Sigmoid colon (tissue), 7 donors: ENCODE measurements around the gene ALDH4A1. TPM values are rescaled to one million over a fixed set of nuclear protein-coding genes. Genes with fewer than 3 reads are reported as not detected.

Experiments used
- DNase-seq: peaks from one replicate; pipeline ENCODE4 v3.0.0-alpha.2; 2019
- H3K27ac ChIP-seq, 4 donors: fragments of 200-600 bp; sonication (generic); one replicate each; pipeline ENCODE4 v1.5.1; 2016 to 2019; ENCODE audit warnings: mild to moderate bottlenecking in 1 of 4
- H3K27me3 ChIP-seq, 3 donors: fragments of 200-600 bp; sonication (generic); one replicate each; pipeline ENCODE4 v1.5.1; 2019; ENCODE audit warnings: mild to moderate bottlenecking in 1 of 3
- H3K36me3 ChIP-seq, 4 donors: fragments of 200-600 bp; sonication (generic); one replicate each; pipeline ENCODE4 v1.5.1; 2016 to 2019
- H3K4me1 ChIP-seq, 4 donors: fragments of 200-600 bp; sonication (generic); one replicate each; pipeline ENCODE4 v1.5.1; 2017 to 2019
- H3K4me3 ChIP-seq, 4 donors: fragments of 200-600 bp; sonication (generic); one replicate each; pipeline ENCODE4 v1.5.1; 2017 to 2019; ENCODE audit warnings: mild to moderate bottlenecking in 2 of 4, moderate library complexity in 1 of 4
- H3K9me3 ChIP-seq, 4 donors: fragments of 200-600 bp in 3 of 4; sonication (generic) in 3 of 4; one replicate each; pipeline versions ENCODE4 v1.5.1 to v1.6.1; 2013 to 2019
- CTCF ChIP-seq, 4 experiments: fragments of 450-650 bp in 3 of 4; fragments of 200-600 bp in 1 of 4; IDR thresholded peaks; one replicate each; pipeline ENCODE4 v1.5.1; 2016 to 2019; ENCODE audit warnings: antibody characterized with exemption in 4 of 4, mild to moderate bottlenecking in 3 of 4, moderate library complexity in 2 of 4
- EP300 ChIP-seq, 4 donors: sonication (generic); formaldehyde crosslinking; IDR thresholded peaks; one replicate each; pipeline ENCODE4 v1.6.1; 2017; ENCODE audit warnings: antibody characterized with exemption in 4 of 4
- POLR2A ChIP-seq, 2 donors: fragments of 450-650 bp; IDR thresholded peaks; one replicate each; pipeline ENCODE4 v1.6.1; 2016; ENCODE audit warnings: antibody characterized with exemption in 2 of 2, mild to moderate bottlenecking in 2 of 2, moderate library complexity in 2 of 2
- POLR2AphosphoS5 ChIP-seq, 4 donors: sonication (generic); formaldehyde crosslinking; IDR thresholded peaks; one replicate each; pipeline ENCODE4 v1.6.1; 2017; ENCODE audit warnings: antibody characterized with exemption in 4 of 4
- WGBS, 2 donors: extraction: QIAGEN DNeasy Blood & Tissue Kit; methylation state at CpG; one replicate each; pipeline ENCODE4 v1.1.7; 2013; 5-methylcytosine and 5-hydroxymethylcytosine counted together
- intact Hi-C: fragments of 100-400 bp; cut with DNase I; formaldehyde crosslinking; loops from one replicate; pipeline ENCODE4 v1.15.1; 2023
- polyA plus RNA-seq, 3 donors: library from polyadenylated mRNA; stranded (reverse); fragments of 200-250 nt; gene quantifications; one replicate each; pipeline ENCODE4 v1.2.3, GENCODE V29; 2013
- total RNA-seq, 4 donors: library from RNA; depleted of rRNA; stranded (reverse); fragments of >200 nt; gene quantifications; one replicate each; pipeline ENCODE4 v1.1.0, GENCODE V29; 2016
- donor health status: healthy with polysubstance abuse.
- donor health status: Bipolar disorder and iron deficiency.
- donor health status: healthy.

ALDH4A1 gene
- total and polyA plus RNA-seq, 7 donors, result 2.4 to 12.8 (median 7.2) TPM

- TF ChIP-seq POLR2AphosphoS5 (IDR thresholded peaks at IDR 0.05) (no peak), EP300 (IDR thresholded peaks at IDR 0.05) (no peak), POLR2A (IDR thresholded peaks at IDR 0.05) (no peak), CTCF (IDR thresholded peaks at IDR 0.05) (no peak)
- intact Hi-C loops, result no loop called here
- Histone ChIP-seq H3K27me3 (no peaks in the 10 kb centered on the region), H3K27ac (peak overlapping the region in 1 of 4 donors; percentile 94), H3K4me1 (peaks cover 0 to 79% (median 64%) of the 10 kb centered on the region in 4 donors), H3K36me3 (no peaks in the 10 kb centered on the region), H3K4me3 (no peak overlapping the region), H3K9me3 (no peaks in the 10 kb centered on the region)
- no peak for DNase-seq
- WGBS, 2 donors, result 90 to 91% methylated on average over 11 of the region's 11 CpGs
These were observed 34.6 kb upstream of the ALDH4A1 start for GRCh38 chr1:18936814-18937481.

- H3K27me3 ChIP-seq, result no peaks in the 10 kb centered on the region
- no peak overlapping the region for H3K27ac ChIP-seq
- H3K36me3 ChIP-seq, result no peaks in the 10 kb centered on the region
- DNase-seq, result no peak
- WGBS, 2 donors, result 95 to 96% methylated on average over 3 of the region's 3 CpGs
- peaks cover 0 to 79% (median 62%) of the 10 kb centered on the region in 4 donors for H3K4me1 ChIP-seq
- no peak overlapping the region for H3K4me3 ChIP-seq
- intact Hi-C loops, result no loop called here
- H3K9me3 ChIP-seq, result no peaks in the 10 kb centered on the region
- TF ChIP-seq POLR2A (IDR thresholded peaks at IDR 0.05) (no peak), EP300 (IDR thresholded peaks at IDR 0.05) (no peak), POLR2AphosphoS5 (IDR thresholded peaks at IDR 0.05) (no peak)
These were observed 34.1 kb upstream of the ALDH4A1 start for GRCh38 chr1:18936471-18936813.

DNA sequence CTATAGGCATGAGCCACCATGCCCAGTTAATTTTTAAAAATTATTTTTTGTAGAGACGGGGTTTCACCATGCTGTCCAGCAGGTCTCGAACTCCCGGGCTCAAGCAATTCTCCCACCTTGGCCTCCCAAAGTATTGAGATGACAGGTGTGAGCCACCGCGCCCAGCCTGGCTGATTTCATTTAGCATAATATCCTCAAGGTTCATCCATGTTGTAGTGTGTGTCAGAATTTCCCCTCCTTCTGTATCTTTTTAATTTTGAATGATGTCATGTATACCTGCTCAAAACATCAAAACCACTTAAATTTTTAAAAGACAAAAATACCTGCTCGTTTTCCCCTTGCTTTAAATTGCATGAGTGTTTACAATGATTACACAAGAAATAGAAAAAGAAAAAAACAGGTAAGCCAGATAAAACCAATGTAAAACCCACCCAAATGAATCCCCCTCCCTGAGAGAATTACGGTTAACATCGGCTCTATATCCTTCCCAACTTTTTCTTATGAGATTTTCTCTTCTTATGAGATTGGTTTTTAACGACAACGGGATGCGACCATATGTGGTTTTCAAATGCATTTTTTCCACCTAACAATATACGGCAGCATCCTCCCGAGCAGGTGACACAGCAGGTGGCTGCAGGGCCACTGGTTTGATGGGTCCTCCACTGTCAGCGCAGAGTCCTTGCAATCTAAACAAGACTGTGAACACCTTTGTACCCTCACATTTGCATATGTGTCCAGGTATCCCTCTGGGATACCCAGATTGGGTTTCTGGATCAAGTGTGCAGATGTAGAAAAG lies 32.0 kb upstream of the ALDH4A1 start:
- WGBS, 2 donors, result 75% methylated on average over 14 of the region's 14 CpGs
- no peaks in the 10 kb centered on the region for H3K36me3 ChIP-seq
- no peaks in the 10 kb centered on the region for H3K9me3 ChIP-seq
- intact Hi-C loops, result no loop called here
- TF ChIP-seq CTCF (IDR thresholded peaks at IDR 0.05), result no peak
- TF ChIP-seq POLR2A (IDR thresholded peaks at IDR 0.05), result no peak
- no peak for TF ChIP-seq POLR2AphosphoS5 (IDR thresholded peaks at IDR 0.05)
- no peak for TF ChIP-seq EP300 (IDR thresholded peaks at IDR 0.05)
- DNase-seq, result no peak
- no peak overlapping the region for H3K4me3 ChIP-seq
- peaks cover 0 to 58% (median 46%) of the 10 kb centered on the region in 4 donors for H3K4me1 ChIP-seq
- H3K27me3 ChIP-seq, result no peaks in the 10 kb centered on the region
- H3K27ac ChIP-seq, result no peak overlapping the region

DNA sequence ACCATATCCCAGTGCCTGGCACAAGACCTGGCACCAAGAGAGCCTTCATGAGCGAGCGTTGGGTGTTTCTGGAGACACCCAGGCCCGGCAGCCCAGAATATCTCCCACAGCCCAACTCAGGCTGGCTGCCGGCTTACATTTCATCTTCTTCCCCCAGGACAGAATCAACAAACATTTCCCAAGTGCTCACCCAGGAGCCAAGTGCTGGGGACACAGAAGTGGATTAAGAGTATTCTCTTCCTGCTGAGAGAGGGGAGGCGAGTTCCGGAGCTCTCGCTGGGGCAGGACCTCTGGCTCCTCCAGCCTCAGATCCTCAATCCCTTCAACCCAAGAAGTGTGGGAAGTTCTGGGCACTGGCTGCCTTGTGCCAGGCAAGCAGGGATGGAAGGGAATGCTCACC lies 30.5 kb upstream of the ALDH4A1 start:
- no peak overlapping the region for H3K4me3 ChIP-seq
- no peaks in the 10 kb centered on the region for H3K27me3 ChIP-seq
- DNase-seq, result no peak
- no peaks in the 10 kb centered on the region for H3K36me3 ChIP-seq
- no peak for TF ChIP-seq EP300 (IDR thresholded peaks at IDR 0.05)
- TF ChIP-seq POLR2A (IDR thresholded peaks at IDR 0.05), result no peak
- TF ChIP-seq POLR2AphosphoS5 (IDR thresholded peaks at IDR 0.05), result no peak
- TF ChIP-seq CTCF (IDR thresholded peaks at IDR 0.05), result no peak
- H3K27ac ChIP-seq, result peak overlapping the region in 3 of 4 donors; percentile 28 to 44 (median 33)
- WGBS, 2 donors, result 76 to 77% methylated on average over 7 of the region's 7 CpGs
- H3K4me1 ChIP-seq, result peaks cover 0 to 58% (median 44%) of the 10 kb centered on the region in 4 donors
- H3K9me3 ChIP-seq, result no peaks in the 10 kb centered on the region
- intact Hi-C loops, result no loop called here

DNA sequence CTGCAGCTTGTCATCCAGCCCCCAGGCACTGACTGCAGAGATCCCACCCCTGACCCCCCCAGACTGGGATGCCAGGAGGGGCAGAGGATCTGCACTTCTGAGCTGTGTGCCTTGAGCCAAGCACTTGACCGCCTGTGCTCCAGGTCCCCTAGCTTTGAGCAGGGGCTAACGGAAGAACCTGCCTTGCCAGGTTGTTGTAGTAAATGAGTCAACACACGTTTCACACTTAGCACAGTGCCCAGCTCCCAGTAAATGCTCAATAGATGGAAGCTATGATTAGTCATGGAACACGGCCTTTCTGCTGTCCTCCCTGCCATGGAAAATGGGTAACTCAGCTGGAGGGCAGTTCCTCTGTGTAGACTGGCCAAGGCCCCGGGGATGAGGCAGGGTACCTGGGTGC lies 30.0 kb upstream of the ALDH4A1 start:
- Histone ChIP-seq H3K27ac (peak overlapping the region in 2 of 4 donors; percentile 28 to 33), H3K4me3 (no peak overlapping the region), H3K9me3 (no peaks in the 10 kb centered on the region), H3K36me3 (no peaks in the 10 kb centered on the region), H3K27me3 (no peaks in the 10 kb centered on the region), H3K4me1 (peaks cover 0 to 58% (median 45%) of the 10 kb centered on the region in 4 donors)
- DNase-seq, result no peak
- WGBS, 2 donors, result 69 to 86% methylated on average over 5 of the region's 5 CpGs
- intact Hi-C loops, result no loop called here
- TF ChIP-seq EP300 (IDR thresholded peaks at IDR 0.05), result no peak
- TF ChIP-seq POLR2AphosphoS5 (IDR thresholded peaks at IDR 0.05), result no peak
- TF ChIP-seq CTCF (IDR thresholded peaks at IDR 0.05), result no peak
